HG02973 (cell line): ENCODE results near the gene TYR.
"Not testable (repeated sequence)": the region's sequence is repeated elsewhere in the genome, so short reads cannot be mapped to it uniquely, and the experiment has no call there.

Source experiments
- ATAC-seq: cut with Tn5 transposase; IDR thresholded peaks from one replicate; pipeline ENCODE4 v1.9.1; 2021; ENCODE audit warnings: moderate library complexity; ENCODE audit not compliant: unreplicated experiment

The TYR gene

GRCh38 chr11:89267660-89268302 is 90.1 kb downstream of the TYR start:
- no peak for ATAC-seq

- ATAC-seq = not testable (repeated sequence)
Observed at GRCh38 chr11:89272540-89273088, 94.9 kb downstream of the TYR start.

GRCh38 chr11:89273220-89273619 is 95.5 kb downstream of the TYR start:
- ATAC-seq = not testable (repeated sequence)

- ATAC-seq = no peak
Observed at GRCh38 chr11:89275966-89276365, 98.3 kb downstream of the TYR start.

GRCh38 chr11:89279176-89279575 is 101.5 kb downstream of the TYR start:
- ATAC-seq = no peak

GRCh38 chr11:89281032-89281677 is 103.5 kb downstream of the TYR start:
- ATAC-seq = not testable (repeated sequence)

GRCh38 chr11:89286601-89287000 is 108.9 kb downstream of the TYR start:
- ATAC-seq = not testable (repeated sequence)

GRCh38 chr11:89288004-89288403 is 110.3 kb downstream of the TYR start:
- not testable (repeated sequence) for ATAC-seq

- ATAC-seq = no peak
Observed at GRCh38 chr11:89293965-89294679, 116.4 kb downstream of the TYR start.

GRCh38 chr11:89295023-89295422 is 117.3 kb downstream of the TYR start:
- ATAC-seq = not testable (repeated sequence)

GRCh38 chr11:89303029-89303428 is 125.4 kb downstream of the TYR start:
- not testable (repeated sequence) for ATAC-seq

- not testable (repeated sequence) for ATAC-seq
Observed at GRCh38 chr11:89308272-89308671, 130.6 kb downstream of the TYR start.

GRCh38 chr11:89309321-89309985 is 131.8 kb downstream of the TYR start:
- not testable (repeated sequence) for ATAC-seq

GRCh38 chr11:89310607-89311006 is 132.9 kb downstream of the TYR start:
- not testable (repeated sequence) for ATAC-seq

GRCh38 chr11:89321401-89321800 is 143.7 kb downstream of the TYR start:
- no peak for ATAC-seq

GRCh38 chr11:89327885-89328284 is 150.2 kb downstream of the TYR start:
- ATAC-seq = no peak

- not testable (repeated sequence) for ATAC-seq
Observed at GRCh38 chr11:89331940-89332339, 154.3 kb downstream of the TYR start.

GRCh38 chr11:89333704-89334103 is 156.0 kb downstream of the TYR start:
- ATAC-seq = not testable (repeated sequence)

GRCh38 chr11:89337100-89337650 is 159.5 kb downstream of the TYR start:
- ATAC-seq = not testable (repeated sequence)

GRCh38 chr11:89338073-89338472 is 160.4 kb downstream of the TYR start:
- not testable (repeated sequence) for ATAC-seq

- not testable (repeated sequence) for ATAC-seq
Observed at GRCh38 chr11:89340450-89340849, 162.8 kb downstream of the TYR start.
